Measurements from ENCODE around the gene CA6.
"Not testable (repeated sequence)": the region's sequence is repeated elsewhere in the genome, so short reads cannot be mapped to it uniquely, and the experiment has no call there.

CA6 gene

GRCh38 chr1:8962812-8963530, 17.3 kb downstream of the CA6 start:
- DNase-seq (ENCODE audit: extremely low read depth, insufficient read length), result peak; percentile 15
- Histone ChIP-seq H3K27me3 (replicated peaks; ENCODE audit: control insufficient read depth, insufficient read depth, low read length) (no peaks in the 10 kb centered on the region), H3K36me3 (ENCODE audit: control insufficient read depth, insufficient read depth, low read length) (no peaks in the 10 kb centered on the region), H3K4me3 (replicated peaks; ENCODE audit: low read depth, low read length) (no peak overlapping the region)
- TF ChIP-seq, protein P1, sequence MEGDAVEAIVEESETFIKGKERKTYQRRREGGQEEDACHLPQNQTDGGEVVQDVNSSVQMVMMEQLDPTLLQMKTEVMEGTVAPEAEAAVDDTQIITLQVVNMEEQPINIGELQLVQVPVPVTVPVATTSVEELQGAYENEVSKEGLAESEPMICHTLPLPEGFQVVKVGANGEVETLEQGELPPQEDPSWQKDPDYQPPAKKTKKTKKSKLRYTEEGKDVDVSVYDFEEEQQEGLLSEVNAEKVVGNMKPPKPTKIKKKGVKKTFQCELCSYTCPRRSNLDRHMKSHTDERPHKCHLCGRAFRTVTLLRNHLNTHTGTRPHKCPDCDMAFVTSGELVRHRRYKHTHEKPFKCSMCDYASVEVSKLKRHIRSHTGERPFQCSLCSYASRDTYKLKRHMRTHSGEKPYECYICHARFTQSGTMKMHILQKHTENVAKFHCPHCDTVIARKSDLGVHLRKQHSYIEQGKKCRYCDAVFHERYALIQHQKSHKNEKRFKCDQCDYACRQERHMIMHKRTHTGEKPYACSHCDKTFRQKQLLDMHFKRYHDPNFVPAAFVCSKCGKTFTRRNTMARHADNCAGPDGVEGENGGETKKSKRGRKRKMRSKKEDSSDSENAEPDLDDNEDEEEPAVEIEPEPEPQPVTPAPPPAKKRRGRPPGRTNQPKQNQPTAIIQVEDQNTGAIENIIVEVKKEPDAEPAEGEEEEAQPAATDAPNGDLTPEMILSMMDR (IDR thresholded peaks at IDR 0.05; ENCODE audit: insufficient read depth, low read length, poor library complexity, severe bottlenecking), result peak; percentile 73

GRCh38 chr1:8963963-8964362, 18.3 kb downstream of the CA6 start:
- Histone ChIP-seq H3K36me3 (ENCODE audit: control insufficient read depth, insufficient read depth, low read length) (no peaks in the 10 kb centered on the region), H3K27me3 (replicated peaks; ENCODE audit: control insufficient read depth, insufficient read depth, low read length) (no peaks in the 10 kb centered on the region), H3K4me3 (replicated peaks; ENCODE audit: low read depth, low read length) (no peak overlapping the region)
- TF ChIP-seq, protein P1 (IDR thresholded peaks at IDR 0.05; ENCODE audit: insufficient read depth, low read length, poor library complexity, severe bottlenecking), result no peak
- no peak for DNase-seq (ENCODE audit: extremely low read depth, insufficient read length)

DNA sequence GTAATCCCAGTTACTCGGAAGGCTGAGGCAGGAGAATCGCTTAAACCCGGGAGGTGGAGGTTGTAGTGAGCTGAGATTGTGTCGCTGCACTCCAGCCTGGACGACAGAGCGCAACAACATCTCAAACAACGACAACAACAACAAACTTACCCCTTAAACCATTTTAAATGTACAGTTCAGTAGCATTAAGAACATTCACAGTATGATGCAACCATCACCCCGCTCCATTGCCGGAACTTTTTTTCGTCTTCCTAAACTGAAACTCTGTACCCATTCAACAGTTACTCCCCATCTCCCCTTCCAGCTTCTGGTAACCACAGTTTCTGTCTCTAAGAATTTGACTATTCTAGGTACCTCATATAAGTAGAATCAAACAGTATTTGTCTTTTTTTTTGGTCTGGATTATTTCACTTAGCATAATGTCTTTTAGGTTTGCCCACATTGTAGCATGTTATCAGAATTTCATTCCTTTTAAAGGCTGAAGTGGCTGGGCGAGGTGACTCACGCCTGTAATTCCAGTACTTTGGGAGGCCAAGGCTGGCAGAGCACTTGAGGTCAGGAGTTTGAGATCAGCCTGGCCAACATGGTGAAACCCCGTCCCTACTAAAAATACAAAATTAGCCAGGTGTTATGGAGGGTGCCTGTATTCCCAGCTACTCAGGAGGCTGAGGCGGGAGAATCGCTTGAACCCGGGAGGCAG, 19.6 kb downstream of the CA6 start:
- Histone ChIP-seq H3K27me3 (replicated peaks; ENCODE audit: control insufficient read depth, insufficient read depth, low read length) (no peaks in the 10 kb centered on the region), H3K36me3 (ENCODE audit: control insufficient read depth, insufficient read depth, low read length) (no peaks in the 10 kb centered on the region), H3K4me3 (replicated peaks; ENCODE audit: low read depth, low read length) (no peak overlapping the region)
- TF ChIP-seq, protein P1 (IDR thresholded peaks at IDR 0.05; ENCODE audit: insufficient read depth, low read length, poor library complexity, severe bottlenecking), result no peak
- no peak for DNase-seq (ENCODE audit: extremely low read depth, insufficient read length)

- TF ChIP-seq, protein P1 (IDR thresholded peaks at IDR 0.05; ENCODE audit: insufficient read depth, low read length, poor library complexity, severe bottlenecking), result no peak
- DNase-seq (ENCODE audit: extremely low read depth, insufficient read length), result no peak
- H3K36me3 ChIP-seq (ENCODE audit: control insufficient read depth, insufficient read depth, low read length), result no peaks in the 10 kb centered on the region
- no peak overlapping the region for H3K4me3 ChIP-seq (replicated peaks; ENCODE audit: low read depth, low read length)
- H3K27me3 ChIP-seq (replicated peaks; ENCODE audit: control insufficient read depth, insufficient read depth, low read length), result no peaks in the 10 kb centered on the region
Measured at GRCh38 chr1:8966606-8967005, 20.9 kb downstream of the CA6 start.

DNA sequence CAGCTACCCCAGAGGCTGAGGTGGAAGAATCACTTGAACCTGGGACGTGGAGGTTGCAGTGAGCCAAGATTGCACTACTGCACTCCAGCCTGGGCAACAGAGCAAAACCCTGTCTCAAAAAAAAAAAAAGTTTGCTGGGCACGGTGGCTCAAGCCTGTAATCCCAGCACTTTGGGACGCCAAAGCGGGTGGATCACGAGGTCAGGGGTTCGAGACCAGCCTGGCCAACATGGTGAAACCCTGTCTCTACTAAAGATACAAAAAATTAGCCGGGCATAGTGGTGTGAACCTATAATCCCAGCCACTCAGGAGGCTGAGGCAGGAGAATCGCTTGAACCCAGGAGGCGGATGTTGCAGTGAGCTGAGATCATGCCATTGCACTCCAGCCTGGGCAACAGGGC, 23.2 kb downstream of the CA6 start:
- not testable (repeated sequence) for H3K4me3 ChIP-seq (replicated peaks; ENCODE audit: low read depth, low read length); H3K36me3 ChIP-seq (ENCODE audit: control insufficient read depth, insufficient read depth, low read length); H3K27me3 ChIP-seq (replicated peaks; ENCODE audit: control insufficient read depth, insufficient read depth, low read length); DNase-seq (ENCODE audit: extremely low read depth, insufficient read length)

GRCh38 chr1:8969937-8970336, 24.3 kb downstream of the CA6 start:
- DNase-seq (ENCODE audit: extremely low read depth, insufficient read length), result no peak
- Histone ChIP-seq H3K36me3 (ENCODE audit: control insufficient read depth, insufficient read depth, low read length) (no peaks in the 10 kb centered on the region), H3K4me3 (replicated peaks; ENCODE audit: low read depth, low read length) (no peak overlapping the region), H3K27me3 (replicated peaks; ENCODE audit: control insufficient read depth, insufficient read depth, low read length) (no peaks in the 10 kb centered on the region)
- TF ChIP-seq, protein P1 (IDR thresholded peaks at IDR 0.05; ENCODE audit: insufficient read depth, low read length, poor library complexity, severe bottlenecking), result no peak
